ENCODE results near the gene MACROD2. TPM values are rescaled to one million over a fixed set of nuclear protein-coding genes. Genes with fewer than 3 reads are reported as not detected.

MACROD2 gene
- total and polyA plus RNA-seq, 2 experiments from 2014 or later: 2.8 to 4.3 TPM

GRCh38 chr20:15859061-15859460 lies 1863.7 kb downstream of the MACROD2 start (continued):
- TF ChIP-seq ZNF462 (CRISPR knock-in tag; IDR thresholded peaks at IDR 0.05): no peak
- TF ChIP-seq CREB1 (CRISPR knock-in tag; IDR thresholded peaks at IDR 0.05; ENCODE audit: low read depth): no peak
- no peak for TF ChIP-seq EZH2 (IDR thresholded peaks at IDR 0.05; ENCODE audit: low read depth, unreplicated experiment)
- TF ChIP-seq ETS1 (IDR thresholded peaks at IDR 0.05): no peak
- TF ChIP-seq JUNB (IDR thresholded peaks at IDR 0.05; ENCODE audit: unreplicated experiment): no peak

GRCh38 chr20:15860850-15861249 lies 1865.5 kb downstream of the MACROD2 start:
- Histone ChIP-seq H3K79me2 (replicated peaks; ENCODE audit: insufficient read depth) (no peaks in the 10 kb centered on the region), H3K9me2 (ENCODE audit: insufficient read depth) (no peaks in the 10 kb centered on the region; the same call in 1 of the 2 replicates), H3K4me3 (no peak overlapping the region), H3K4me1 (ENCODE audit: insufficient read depth) (no peaks in the 10 kb centered on the region), H3F3A (replicated peaks; ENCODE audit: low read depth) (no peaks in the 10 kb centered on the region), H3K36me3 (ENCODE audit: insufficient read depth) (no peaks in the 10 kb centered on the region), H3K27me3 (ENCODE audit: insufficient read depth) (no peaks in the 10 kb centered on the region), H3K27ac (ENCODE audit: low read depth) (no peak overlapping the region), H3K4me2 (no peak overlapping the region), H4K20me1 (replicated peaks; ENCODE audit: insufficient read depth) (no peaks in the 10 kb centered on the region), H2AFZ (no peak overlapping the region)
- H3K27ac Mint-ChIP-seq: no peak overlapping the region
- no peak overlapping the region for H3K4me3 Mint-ChIP-seq
- no peaks in the 10 kb centered on the region for H3K36me3 Mint-ChIP-seq (ENCODE audit: low read depth)
- no peaks in the 10 kb centered on the region for H3K27me3 Mint-ChIP-seq (ENCODE audit: insufficient read depth, low read depth, poor library complexity)
- DNase-seq (ENCODE audit: low spot score) (no peak), ATAC-seq (no peak)
- H3K9me3 Mint-ChIP-seq: no peaks in the 10 kb centered on the region; the same call in 2 of the 3 replicates
- H3K4me1 Mint-ChIP-seq: peaks cover 8% of the 10 kb centered on the region; the same call in 2 of the 3 replicates
- TF ChIP-seq REST (IDR thresholded peaks at IDR 0.05; ENCODE audit: unreplicated experiment) (no peak), ZNF331 (CRISPR knock-in tag; IDR thresholded peaks at IDR 0.05; ENCODE audit: low read depth) (no peak)

All from GM23338 (cell line).